ENCODE measurements around the gene PITX2. TPM values are rescaled to one million over a fixed set of nuclear protein-coding genes. Genes with fewer than 3 reads are reported as not detected.

The PITX2 gene
- total and polyA plus RNA-seq, 10 of the 15 experiments (the other 5 are each of a cell fraction or from before 2014, with no cell fraction given): not detected

DNA sequence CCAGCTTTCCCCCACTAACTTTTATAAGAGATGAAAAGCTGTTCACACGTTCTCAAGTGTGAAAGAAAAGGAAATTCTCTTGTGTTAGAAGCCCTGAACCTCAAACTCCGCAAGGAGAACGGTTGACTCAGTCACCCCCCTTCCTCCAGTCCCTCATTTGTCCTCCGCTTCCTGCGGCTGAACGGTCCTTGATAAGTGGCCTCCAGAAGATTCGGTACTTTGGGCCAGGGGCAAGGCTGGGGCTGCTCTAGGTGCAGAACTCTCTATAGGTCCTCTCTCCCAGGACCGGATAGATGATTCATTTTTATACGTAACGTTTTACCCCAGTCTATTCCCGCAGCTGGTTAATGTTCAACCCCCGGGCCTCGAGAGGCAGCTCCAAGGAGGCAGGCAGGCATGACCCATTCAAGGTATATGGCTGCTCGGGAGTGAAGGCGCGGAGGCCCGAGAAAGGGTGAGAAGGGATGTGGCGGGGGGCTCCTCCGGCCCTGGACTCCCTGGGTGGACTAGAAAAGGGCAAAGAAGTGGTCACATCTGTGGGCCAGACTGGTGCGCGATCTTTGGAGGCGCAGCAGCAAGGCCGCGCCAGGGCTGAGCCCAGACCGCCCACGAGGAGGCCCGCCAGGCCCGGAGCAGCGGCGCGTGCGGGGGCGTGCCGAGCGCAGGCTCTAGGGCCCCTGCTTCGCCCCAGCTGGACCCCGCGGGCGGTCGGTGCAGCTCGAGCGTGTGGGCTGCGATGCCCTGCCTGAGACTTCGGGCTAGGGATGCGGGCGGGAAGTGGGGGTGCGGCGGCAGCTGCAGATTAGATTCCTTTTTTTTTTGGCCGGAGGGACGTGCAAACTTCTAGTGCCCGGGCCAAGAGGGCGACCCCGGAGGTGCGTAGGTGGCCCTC lies 11.7 kb downstream of the PITX2 start (continued):
- no peak for TF ChIP-seq BCL3 (IDR thresholded peaks at IDR 0.05; ENCODE audit: borderline replicate concordance, insufficient read depth, low read depth, low read length, poor library complexity, severe bottlenecking)
- no peak for TF ChIP-seq BRCA1 (IDR thresholded peaks at IDR 0.05; ENCODE audit: low read depth, low read length)

DNA sequence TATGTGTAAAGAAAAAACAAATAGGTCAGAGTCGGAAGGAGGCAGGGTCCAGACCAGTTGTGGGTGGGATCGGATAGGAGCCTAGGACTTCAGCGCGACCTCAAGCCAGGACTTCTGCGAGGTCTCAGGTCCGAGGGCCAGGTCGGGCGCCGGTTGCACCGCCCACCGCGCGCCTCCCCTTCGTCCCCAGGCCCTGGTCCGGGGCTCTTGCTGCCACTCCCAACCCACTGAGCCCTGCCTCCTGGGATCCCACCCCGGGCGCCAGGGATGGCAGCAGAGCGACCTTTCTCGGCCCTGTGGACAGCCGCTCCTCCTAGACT lies 12.3 kb downstream of the PITX2 start:
- Histone ChIP-seq H4K20me1 (ENCODE audit: control insufficient read depth, insufficient read depth) (no peaks in the 10 kb centered on the region), H3K4me1 (ENCODE audit: control insufficient read depth, insufficient read depth, low read length) (no peaks in the 10 kb centered on the region), H3K4me3 (no peak overlapping the region), H3K9ac (ENCODE audit: control insufficient read depth, insufficient read depth, low read length) (no peak overlapping the region), H3K9me3 (replicated peaks; ENCODE audit: control insufficient read depth, insufficient read depth, low read length) (no peaks in the 10 kb centered on the region), H3K36me3 (ENCODE audit: control insufficient read depth in 2 of 2, insufficient read depth in 2 of 2, low read length in 1 of 2) (no peaks in the 10 kb centered on the region), H3K27me3 (replicated peaks in 1 of 2; ENCODE audit: control insufficient read depth in 2 of 2, insufficient read depth in 2 of 2, low read length in 1 of 2) (peaks cover 12 to 14% of the 10 kb centered on the region in 2 experiments), H3K79me2 (ENCODE audit: control insufficient read depth, insufficient read depth, low read length) (no peaks in the 10 kb centered on the region), H2AFZ (ENCODE audit: control insufficient read depth, low read depth, low read length) (no peak overlapping the region), H3K27ac (ENCODE audit: control insufficient read depth, insufficient read depth) (no peak overlapping the region), H3K4me2 (ENCODE audit: control insufficient read depth, insufficient read depth) (no peak overlapping the region)
- intact Hi-C loops (cut with micrococcal nuclease; ENCODE audit: unreplicated experiment) (no loop called here), in situ Hi-C loops (cut with MboI) (no loop called here)
- no TSS peak for BruUV-seq (replicated peaks)
- DNase-seq (ENCODE audit: low read depth, low spot score) (no peak), FAIRE-seq (no peak), ATAC-seq (no peak)
- CTCF ChIA-PET: no interaction called here
- RAD21 ChIA-PET (ENCODE audit: unreplicated experiment): no interaction called here
- TF ChIP-seq, protein P1, sequence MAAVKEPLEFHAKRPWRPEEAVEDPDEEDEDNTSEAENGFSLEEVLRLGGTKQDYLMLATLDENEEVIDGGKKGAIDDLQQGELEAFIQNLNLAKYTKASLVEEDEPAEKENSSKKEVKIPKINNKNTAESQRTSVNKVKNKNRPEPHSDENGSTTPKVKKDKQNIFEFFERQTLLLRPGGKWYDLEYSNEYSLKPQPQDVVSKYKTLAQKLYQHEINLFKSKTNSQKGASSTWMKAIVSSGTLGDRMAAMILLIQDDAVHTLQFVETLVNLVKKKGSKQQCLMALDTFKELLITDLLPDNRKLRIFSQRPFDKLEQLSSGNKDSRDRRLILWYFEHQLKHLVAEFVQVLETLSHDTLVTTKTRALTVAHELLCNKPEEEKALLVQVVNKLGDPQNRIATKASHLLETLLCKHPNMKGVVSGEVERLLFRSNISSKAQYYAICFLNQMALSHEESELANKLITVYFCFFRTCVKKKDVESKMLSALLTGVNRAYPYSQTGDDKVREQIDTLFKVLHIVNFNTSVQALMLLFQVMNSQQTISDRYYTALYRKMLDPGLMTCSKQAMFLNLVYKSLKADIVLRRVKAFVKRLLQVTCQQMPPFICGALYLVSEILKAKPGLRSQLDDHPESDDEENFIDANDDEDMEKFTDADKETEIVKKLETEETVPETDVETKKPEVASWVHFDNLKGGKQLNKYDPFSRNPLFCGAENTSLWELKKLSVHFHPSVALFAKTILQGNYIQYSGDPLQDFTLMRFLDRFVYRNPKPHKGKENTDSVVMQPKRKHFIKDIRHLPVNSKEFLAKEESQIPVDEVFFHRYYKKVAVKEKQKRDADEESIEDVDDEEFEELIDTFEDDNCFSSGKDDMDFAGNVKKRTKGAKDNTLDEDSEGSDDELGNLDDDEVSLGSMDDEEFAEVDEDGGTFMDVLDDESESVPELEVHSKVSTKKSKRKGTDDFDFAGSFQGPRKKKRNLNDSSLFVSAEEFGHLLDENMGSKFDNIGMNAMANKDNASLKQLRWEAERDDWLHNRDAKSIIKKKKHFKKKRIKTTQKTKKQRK (IDR thresholded peaks at IDR 0.05; ENCODE audit: low read depth, low read length): no peak
- TF ChIP-seq ZBED1 (IDR thresholded peaks at IDR 0.05; ENCODE audit: borderline replicate concordance) (no peak), TCF3 (IDR thresholded peaks at IDR 0.05; ENCODE audit: borderline replicate concordance, insufficient read depth, low read depth, low read length) (no peak), NRF1 (conservative IDR thresholded peaks at IDR 0.05; ENCODE audit: low read depth, low read length) (no peak), PBX3 (IDR thresholded peaks at IDR 0.05; ENCODE audit: insufficient replicate concordance, low read depth, low read length) (no peak), SMAD5 (IDR thresholded peaks at IDR 0.05; ENCODE audit: low read depth) (no peak), TAF1 (IDR thresholded peaks at IDR 0.05; ENCODE audit: borderline replicate concordance, low read depth, low read length) (no peak), SUPT20H (IDR thresholded peaks at IDR 0.05; ENCODE audit: borderline replicate concordance, control insufficient read depth, low read depth, low read length) (no peak)
- POLR2A ChIA-PET: no interaction called here
- SMC1A ChIA-PET (ENCODE audit: uncharacterized antibody, unreplicated experiment): no interaction called here
- 49% methylated on average over 16 of the region's 20 CpGs for WGBS (ENCODE audit: insufficient coverage, insufficient replicate concordance, low lambda C conversion rate, missing lambda C conversion rate)
